HG03139 (cell line): Measurements from ENCODE around the gene NYAP2.

Source experiments
- ATAC-seq: cut with Tn5 transposase; IDR thresholded peaks from one replicate; pipeline ENCODE4 v1.9.1; 2021; ENCODE audit not compliant: unreplicated experiment

NYAP2 gene

DNA sequence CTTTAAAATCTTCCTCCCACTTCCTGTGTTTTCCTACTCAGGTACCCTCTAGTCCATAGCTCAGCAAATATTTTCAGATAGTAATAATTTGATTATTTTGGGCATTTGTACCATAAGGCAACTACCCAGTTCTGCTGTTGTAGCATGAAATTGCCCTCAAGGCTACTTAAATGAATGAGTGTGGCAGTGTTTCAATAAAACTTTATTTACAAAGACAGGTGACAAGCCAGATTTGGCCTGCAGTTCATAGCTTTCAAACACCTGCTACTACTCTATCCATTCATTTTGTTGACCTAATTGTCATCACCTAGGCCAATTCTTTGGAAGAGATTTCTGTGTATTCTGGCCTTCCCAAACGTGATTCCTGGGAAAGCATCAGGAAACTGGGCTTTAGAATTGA, 28.9 kb downstream of the NYAP2 start:
- no peak for ATAC-seq

DNA sequence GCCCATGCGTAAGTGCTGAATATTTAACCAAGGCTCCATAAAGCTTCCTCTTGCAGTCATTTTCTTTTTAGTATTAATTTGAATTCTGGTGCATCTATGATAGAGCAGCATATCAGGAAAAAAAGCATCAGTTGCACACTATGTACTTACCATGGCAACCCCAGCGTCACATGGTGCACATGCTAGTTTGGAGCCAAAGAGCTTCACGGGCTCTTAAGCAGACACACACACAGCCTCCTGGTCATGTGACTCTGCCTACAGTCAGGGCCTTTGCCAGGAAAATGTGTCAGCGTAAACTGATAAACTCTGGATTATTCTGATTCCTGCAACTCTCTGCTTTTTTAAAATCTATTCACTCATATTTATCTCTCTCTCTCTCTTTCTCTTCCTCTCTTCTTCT, 30.2 kb downstream of the NYAP2 start:
- no peak for ATAC-seq

DNA sequence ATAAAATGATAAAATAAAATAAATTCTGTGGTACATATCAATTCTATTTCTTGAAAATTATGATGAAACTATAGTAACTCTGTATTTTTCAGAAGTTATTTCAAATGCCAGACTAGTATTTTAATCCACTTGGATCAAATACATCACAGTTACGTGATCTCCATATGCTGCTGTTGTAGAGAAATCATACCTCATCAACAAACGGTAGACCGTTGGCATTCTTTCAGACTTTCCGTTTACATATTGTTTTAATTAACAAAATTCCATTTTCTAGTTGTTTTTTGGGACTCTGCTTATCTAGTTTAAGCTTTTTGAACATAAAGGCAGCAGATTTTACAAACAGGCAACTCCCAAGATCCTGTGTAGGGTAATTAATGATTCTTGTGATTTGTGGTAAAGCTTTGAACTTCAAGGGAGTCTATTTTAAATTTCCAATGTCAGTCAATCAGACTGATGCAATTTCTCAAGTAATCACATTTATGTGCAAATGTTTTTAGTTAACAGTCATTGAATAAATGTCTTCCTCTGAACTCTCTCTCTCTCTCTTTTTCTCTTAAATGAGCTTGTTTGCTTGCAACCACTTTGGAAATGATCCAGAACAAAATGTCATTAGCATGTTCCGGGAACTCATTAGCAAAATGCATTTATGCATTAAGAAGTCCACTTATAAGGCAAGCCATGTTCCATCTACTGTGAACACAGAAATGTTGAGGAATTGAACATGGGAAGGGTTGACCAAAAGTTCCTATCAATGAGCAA, 31.8 kb downstream of the NYAP2 start:
- ATAC-seq = no peak

DNA sequence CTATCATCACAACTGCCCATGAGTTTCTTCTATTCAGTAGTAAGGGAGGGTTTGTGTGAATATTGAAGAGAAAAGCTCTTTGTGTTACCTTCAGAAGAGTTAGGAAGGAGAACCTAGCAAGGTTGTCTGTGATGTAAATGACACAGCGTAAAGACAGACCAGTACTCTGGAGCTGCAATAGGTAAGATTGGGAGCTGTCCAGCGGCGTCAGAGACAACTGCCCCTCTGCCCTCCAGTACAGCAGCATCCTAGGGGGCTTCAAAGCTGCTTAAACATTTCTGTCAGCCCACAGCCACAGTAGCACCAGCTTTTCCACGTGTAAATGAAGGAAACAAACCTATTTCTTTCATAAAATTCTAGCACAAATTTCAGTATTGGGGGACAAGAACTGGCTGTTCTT, 34.5 kb downstream of the NYAP2 start:
- ATAC-seq = no peak

DNA sequence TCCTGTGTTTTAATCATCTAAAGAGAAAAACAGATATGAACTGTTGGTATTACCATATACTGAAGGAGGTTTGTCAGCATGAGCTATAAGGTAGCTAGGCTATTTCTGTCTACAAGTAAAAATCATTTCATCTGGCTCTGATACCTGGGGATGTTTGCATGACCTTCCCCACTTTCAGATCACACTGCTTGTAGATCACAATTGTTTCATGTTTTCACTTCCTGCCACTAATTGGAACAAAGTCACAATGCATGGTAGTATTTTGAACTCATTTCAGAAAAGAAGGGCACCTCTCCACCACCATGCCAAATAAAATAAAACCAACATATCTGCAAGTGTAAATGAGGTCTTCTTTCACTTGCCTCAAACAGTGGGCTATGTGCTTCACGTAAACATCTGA, 37.8 kb downstream of the NYAP2 start:
- no peak for ATAC-seq

DNA sequence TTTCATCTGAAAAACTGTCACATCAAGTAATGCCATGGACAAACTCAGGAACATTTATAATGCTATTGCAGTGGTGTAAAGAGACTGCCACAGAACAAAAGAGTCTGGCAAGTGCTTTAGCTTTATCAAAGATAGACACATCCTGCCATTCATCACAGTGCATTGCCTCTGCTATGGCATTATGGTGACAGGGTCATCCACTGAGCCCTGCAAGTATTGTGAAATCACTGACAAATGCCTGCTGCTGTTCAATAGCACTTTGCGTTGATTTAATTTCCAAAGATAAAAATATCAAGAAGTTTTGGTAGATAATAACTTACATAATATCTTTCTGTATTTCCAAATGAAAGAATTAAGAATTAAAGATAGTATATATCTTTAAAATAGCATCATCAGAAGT, 38.7 kb downstream of the NYAP2 start:
- ATAC-seq = no peak

DNA sequence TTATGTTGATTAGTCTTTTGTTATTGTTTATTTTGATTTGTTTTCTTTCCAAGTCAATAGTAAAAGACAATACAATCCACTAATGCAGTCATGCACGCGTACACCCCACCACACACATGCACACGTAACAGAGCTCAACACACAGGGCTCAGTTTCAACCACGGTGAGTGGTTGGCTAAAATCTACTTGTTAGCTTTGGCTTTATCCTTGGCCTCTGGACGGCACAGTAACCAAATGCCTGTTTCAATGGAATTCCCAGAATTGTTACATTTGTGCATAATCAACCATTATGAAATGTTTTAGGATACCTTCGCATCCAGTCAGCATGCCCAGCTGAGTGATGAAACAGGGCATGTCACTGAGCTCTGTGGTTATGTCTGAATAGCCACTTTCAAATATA, 53.2 kb downstream of the NYAP2 start:
- no peak for ATAC-seq

DNA sequence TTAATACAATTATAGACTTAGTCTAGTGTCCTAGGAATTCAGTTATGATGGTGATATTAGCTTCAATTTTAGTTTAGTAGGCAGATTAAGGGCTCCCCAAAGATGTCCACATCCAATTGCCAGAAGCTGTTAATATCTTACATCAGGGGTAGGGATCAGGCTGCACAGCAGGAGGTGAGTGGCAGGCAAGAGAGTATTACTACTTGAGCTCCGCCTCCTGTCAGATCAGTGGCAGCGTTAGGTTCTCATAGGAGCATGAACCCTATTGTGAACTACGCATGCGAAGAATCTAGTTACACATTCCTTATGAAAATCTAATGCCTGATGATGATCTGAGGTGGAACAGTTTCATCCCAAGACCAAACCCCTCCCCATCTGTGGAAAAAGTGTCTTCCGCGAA, 54.9 kb downstream of the NYAP2 start:
- ATAC-seq = no peak

DNA sequence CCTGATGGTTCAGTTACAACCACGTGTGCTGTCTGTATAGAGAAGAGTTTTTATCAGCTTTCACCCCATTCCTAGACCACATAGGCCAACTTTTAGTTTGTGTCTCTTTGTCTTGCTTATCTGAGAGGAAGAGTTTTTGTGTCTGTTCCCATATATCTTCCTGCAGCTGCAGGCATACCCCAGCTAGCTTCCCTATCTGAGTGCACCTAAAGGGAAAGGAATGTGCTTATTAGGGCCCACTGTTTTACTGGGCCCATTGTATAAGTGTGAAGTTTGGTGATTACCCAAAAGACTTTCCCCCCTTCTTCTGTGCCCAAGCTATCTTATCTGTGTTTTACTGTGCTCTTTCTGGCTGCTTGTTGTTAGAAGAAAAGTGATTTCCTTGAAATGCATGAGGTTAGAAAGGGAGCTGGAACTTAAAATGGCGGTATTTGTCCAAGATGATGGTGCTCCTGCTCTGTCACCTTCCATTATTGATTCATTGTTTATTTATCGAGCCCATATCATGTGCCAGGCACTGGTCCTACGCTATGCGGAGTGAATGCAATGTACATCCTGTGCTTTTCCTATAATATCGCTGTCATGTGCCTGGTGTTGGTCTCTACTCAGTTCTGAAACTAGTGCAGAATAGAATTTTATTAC, 57.2 kb downstream of the NYAP2 start:
- ATAC-seq = no peak

DNA sequence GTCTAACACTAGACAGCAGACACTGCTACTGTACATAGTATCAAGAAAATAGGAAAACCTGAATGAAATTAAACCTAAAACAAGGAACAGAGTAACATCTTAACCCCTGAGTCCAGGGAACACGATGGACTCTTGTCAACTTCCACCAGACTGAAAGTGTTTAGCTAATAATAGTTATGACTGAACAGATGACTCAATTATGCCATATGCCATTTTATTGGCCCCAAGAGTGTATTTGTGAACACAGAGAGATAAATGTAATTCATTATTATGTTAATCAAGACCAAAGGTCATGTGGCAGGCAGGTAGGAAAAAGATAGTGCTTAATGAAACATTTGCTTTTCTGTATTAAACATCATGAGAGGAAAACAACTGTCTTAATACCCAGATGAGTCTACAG, 58.0 kb downstream of the NYAP2 start:
- no peak for ATAC-seq

DNA sequence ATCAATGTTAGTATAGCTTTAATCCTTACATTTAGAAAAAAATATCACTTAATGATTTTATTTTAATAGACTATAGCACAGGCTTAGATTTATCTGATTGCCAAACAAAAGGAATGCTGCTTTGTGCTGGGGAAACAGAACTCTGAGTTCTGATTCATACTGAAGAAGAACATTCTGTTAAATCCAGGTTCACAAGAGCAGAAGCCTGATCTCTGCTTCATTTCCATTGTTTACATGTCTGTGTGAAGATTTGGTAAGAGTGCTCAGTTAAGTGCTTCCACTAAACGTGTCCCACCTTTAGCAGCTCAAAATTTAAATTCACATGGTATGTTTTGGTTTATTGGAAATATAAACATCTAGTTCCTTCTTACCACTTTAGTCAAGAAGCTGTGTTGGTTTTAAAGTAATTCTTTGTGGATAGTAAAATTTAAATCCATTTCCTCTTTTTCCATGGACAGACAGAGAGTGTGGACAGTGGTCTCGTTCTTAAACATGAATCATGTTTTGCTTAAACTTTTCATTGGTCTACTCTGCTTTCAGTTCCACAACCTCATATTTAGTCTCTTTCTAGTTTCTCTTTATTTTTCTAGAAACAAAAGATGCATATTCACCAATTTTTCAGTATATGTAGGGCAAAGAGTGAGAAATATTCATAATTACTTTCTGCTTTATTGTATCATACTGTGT, 59.1 kb downstream of the NYAP2 start:
- ATAC-seq = no peak

DNA sequence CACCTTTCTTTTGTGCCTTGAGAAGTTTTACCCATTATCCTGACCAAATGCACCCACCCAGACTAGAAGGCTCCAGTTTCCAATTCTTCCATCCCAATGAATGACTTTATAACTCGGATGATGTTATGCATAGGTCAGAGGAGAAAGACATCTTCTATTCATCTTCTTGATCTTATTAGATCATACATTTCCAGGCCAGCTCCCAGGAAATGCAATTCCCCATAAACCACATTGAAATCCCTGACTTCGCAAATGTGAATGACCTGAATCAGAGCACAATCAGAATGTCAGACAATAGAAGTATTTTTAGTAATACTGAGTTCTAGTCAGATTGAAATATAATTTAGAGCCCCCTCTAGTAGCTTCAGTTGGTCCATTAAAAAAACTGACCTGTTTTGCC, 62.9 kb downstream of the NYAP2 start:
- no peak for ATAC-seq

DNA sequence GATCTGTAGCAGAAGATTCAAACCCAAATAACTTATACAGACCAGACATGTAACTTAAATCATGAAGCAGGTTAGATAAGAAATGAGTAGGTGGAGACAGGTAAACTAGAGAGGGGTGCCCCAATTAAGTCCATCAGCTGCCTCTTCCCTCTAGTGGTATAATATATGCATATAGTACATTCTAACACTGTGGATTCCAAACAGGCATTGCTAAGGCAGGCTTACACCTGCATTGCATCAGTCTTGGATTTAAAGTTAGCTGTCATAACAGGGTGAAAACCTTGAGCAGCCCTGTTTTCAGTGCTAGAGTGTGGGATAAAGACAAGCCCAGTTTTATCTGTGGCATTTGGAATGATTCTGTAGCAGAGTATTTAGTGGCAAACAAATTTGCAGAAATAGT, 63.4 kb downstream of the NYAP2 start:
- no peak for ATAC-seq

DNA sequence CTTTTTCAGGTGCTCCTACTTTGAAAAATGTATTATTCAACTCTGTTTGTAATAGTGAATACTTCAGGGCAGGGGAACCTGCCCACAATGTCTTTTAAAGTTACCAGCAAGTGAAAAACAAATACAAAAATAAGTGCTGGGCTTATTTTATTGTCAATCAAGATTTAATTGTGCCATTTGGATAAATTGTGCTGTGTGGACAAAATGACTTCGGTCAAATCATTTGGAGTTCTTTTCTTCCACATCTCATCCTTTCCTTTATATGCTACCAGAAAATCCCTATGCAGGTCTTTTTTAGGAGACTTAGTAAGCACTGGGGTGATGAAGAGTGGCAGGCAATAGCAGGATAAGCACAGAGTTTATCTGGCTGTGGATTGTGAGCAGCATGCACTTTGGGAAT, 63.9 kb downstream of the NYAP2 start:
- ATAC-seq = no peak

DNA sequence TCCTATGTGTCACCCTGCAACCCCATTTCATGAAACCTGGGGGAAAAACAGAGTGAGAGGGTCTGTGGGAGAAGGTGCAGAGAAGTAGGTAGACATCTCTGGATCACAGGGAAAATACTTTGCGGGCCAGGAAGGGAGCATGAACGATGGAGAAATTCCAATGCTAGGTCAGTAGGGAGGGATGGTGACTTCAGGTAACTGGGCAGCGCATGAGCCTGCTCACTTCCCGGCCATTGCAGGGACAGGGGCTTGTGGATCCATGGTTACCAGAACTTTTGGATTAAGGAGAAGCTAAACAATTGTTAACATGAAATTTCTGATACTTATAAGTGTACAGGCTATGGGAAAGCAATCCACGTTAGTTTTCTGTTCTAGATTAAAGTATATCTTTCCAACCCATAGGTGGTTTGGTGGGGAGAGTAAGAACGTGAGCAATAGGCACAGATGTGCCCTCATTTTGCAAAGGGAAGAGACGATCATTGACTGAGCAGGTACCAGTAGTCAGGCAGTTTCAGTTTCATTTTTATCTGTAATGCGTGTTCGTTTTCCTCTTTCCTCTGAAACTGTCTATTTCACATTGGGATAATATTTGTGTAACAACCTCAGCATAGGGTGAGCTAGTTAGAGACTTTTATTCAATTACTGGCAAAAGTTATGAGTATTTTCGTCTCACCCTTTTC, 65.0 kb downstream of the NYAP2 start:
- peak; percentile 89 for ATAC-seq

DNA sequence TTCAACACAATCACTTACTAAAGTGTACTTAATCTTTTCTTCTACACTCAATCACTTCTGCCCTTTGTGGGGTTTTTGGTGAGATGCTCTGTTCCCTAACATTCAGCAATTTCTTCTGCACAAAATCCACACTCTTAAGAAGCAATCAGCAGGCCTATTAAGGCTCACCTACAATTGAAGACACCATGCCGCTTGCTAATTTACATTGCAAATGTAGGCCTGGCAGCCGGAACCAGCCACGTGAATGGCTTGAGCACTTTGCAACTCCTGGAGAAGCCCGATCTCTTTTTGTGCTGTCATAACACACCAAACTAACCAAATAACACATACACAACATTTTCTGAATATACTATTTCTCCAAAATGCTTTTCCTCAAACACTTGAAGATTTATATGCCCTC, 66.3 kb downstream of the NYAP2 start:
- no peak for ATAC-seq

DNA sequence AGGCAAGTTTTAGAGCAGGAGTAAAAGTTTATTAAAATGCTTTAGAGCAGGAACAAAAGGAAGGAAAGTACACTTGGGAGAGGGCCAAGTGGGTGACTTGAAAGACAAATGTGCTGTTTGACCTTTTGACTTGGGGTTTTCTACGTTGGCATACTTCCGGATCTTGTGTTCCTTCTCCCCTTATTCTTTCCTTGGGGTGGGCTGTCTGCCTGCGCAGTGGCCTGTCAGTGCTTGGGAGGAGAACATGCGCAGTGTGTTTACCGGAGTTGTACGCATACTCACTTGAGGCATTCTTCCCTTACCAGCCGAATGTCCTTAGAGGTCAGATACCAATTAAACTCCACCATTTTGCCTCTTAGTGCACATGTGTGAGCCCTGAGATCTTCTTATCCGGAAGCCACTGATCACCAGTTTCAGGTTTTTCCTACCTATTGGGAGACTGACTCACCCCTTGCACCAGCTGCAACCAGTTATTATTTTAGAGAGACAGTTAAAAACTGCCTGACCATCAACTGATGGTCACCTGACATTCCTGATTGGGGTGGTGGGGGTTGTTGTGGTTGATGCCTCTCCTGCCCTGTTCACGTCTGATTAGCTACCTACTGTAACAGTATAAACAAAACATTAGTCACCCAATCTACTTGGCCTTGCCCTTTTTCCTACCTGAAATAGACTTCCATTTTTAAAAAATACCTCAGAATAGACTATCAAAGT, 67.5 kb downstream of the NYAP2 start:
- no peak for ATAC-seq

DNA sequence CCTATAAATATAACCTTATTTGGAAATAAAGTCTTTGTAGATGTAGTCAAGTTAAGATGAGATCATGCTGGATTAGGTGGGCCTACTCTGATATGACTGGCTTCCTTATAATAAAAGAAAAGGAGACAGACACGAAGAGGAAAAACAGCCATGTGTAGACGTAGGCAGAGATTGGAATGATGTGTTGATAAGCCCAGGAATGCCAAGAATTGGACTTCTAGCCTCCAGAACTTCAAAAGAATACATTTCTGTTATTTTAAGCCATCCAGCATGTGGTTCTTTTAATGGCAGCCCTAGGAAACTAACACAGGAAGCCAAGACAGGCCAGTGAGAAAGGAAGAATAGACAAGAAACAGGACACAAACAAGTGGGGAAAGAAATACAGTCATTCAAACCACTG, 68.6 kb downstream of the NYAP2 start:
- no peak for ATAC-seq

DNA sequence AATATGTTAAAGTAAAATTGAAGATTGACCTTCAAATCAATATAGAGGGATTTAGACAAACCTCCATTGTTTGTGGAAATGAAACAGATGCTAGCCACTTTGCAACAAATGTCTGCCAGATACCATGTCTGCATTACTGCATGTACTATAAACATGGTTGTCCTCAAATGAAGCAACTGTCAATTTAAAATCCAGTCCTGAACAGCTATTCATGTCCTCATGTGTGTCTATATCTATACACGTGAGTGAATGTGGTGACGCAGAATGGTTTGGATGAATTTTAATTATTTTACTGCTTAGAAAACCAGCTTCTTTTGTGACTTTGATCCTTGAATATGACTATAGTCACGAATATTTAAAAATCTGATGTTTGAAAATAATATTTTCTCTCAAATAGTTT, 71.5 kb downstream of the NYAP2 start:
- no peak for ATAC-seq

DNA sequence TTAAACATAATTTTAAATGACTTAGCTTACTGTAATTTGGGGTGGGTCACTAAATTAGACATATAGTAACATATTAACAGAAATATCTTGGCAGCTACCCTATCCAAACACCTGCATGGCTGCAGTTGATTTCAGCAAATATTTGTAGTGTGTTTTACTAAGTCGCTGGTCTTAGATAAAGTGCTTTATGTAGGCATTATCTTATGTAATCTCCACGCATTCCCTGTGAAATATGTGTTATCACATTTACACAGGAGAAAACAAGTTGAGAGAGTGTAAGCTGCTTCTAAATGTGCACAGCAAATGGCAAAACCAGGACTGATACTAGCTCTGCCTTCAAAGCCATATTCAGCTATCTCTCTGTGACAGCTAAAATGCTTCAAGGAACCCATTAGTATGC, 72.0 kb downstream of the NYAP2 start:
- ATAC-seq = no peak

DNA sequence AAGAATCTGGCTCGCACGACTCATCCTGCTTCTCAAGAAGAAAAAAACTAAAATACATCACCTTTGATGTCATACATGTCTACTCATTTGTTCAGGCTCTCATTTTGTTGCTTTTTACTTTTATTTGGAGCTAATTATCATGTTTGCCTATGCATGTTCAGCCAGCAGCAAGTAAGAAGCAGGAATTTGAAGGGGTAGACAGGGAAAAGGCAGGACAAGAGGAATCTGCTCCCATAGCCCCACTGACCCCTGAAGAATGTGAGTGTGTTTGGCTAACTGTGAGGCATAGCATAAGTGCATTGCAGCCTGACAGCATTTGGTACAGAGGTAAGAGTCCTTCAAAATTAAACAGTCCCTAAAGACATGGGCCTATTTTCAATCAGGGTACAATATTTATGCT, 72.7 kb downstream of the NYAP2 start:
- no peak for ATAC-seq
